ENCODE results near the gene STT3B. TPM values are rescaled to one million over a fixed set of nuclear protein-coding genes. Genes with fewer than 3 reads are reported as not detected.

The STT3B gene
- total RNA-seq, 6 experiments from 2014 or later = 53.8 to 70.9 (median 65.1) TPM

- ATAC-seq (no peak), DNase-seq (no peak)
- TF ChIP-seq POLR2A (IDR thresholded peaks at IDR 0.05) (no peak), CTCF (IDR thresholded peaks at IDR 0.05) (no peak)
- intact Hi-C loops (cut with DNase I) = no loop called here
- Histone ChIP-seq H3K27ac (no peak overlapping the region), H3K4me1 (no peaks in the 10 kb centered on the region), H3K4me3 (no peak overlapping the region), H3K9me3 (no peaks in the 10 kb centered on the region), H3K36me3 (no peaks in the 10 kb centered on the region), H3K27me3 (no peaks in the 10 kb centered on the region)
- 57% methylated on average over 5 of the region's 8 CpGs for WGBS (ENCODE audit: insufficient coverage, low coverage, low lambda C conversion rate, missing lambda C conversion rate)
These were observed 143.8 kb downstream of the STT3B start for GRCh38 chr3:31676556-31676955.

- Histone ChIP-seq H3K27ac (no peak overlapping the region), H3K4me1 (no peaks in the 10 kb centered on the region), H3K27me3 (no peaks in the 10 kb centered on the region), H3K9me3 (no peaks in the 10 kb centered on the region), H3K36me3 (no peaks in the 10 kb centered on the region), H3K4me3 (no peak overlapping the region)
- 31% methylated on average over 2 of the region's 10 CpGs for WGBS (ENCODE audit: insufficient coverage, low coverage, low lambda C conversion rate, missing lambda C conversion rate)
- ATAC-seq (no peak), DNase-seq (no peak)
- TF ChIP-seq CTCF (IDR thresholded peaks at IDR 0.05) (no peak), POLR2A (IDR thresholded peaks at IDR 0.05) (no peak)
- intact Hi-C loops (cut with DNase I) = no loop called here
These were observed 147.5 kb downstream of the STT3B start for GRCh38 chr3:31680072-31680870.

Measured in right lobe of liver (tissue), 6 donors.